Fibroblast of skin of scalp (primary cell): ENCODE measurements around the gene TNIP2.
"Not testable (repeated sequence)": the region's sequence is repeated elsewhere in the genome, so short reads cannot be mapped to it uniquely, and the experiment has no call there.

Source experiments
- DNase-seq: peaks from one replicate; pipeline ENCODE4 v3.0.0-alpha.2; 2013

TNIP2 gene

GRCh38 chr4:2767705-2768074, 11.6 kb upstream of the TNIP2 start:
- DNase-seq: no peak

- no peak for DNase-seq
Observed at GRCh38 chr4:2767046-2767704, 11.0 kb upstream of the TNIP2 start.

GRCh38 chr4:2765832-2766526, 9.8 kb upstream of the TNIP2 start:
- DNase-seq: no peak

DNA sequence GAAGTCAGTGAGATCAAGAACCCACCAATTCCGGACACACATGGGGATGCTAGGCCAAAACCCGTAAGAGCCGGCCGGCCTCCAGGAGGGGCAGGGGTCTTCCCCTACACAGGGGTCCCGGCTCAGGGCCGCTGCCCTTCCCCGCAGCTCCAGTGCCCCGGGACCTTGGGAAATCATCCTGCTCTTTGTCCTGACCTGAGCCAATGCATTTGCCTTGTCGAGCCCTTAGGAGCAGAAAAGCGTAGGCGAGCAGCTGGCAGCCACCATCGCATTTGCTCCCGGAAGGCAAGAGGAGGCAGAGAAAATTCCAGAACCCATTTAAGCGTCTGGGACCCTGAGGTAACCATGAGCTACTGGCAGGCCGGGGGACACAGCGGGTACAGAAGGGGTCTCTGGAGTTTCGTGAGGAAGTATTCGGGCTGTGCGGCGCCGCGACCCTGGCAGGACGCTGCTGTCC, 7.4 kb upstream of the TNIP2 start:
- DNase-seq: no peak

GRCh38 chr4:2762486-2763370, 6.6 kb upstream of the TNIP2 start:
- DNase-seq: not testable (repeated sequence)

DNA sequence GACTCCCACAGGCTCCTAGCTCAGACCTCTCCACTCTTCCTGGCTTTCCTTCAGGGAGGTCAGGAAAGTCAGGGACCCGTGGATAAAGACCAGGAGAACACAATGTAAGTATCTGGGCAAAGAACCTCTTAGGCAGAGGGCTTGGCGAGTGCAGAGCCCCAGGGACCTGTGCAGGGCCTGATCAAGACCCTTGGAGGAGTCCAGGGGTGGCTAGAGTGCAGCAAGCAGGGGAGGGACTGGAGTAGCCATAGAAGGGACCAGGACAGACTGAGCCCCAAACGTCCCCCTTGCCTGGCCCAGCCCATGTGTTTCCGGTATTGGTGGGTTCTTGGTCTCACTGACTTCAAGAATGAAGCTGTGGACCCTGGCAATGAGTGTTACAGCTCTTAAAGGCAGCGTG, 5.9 kb upstream of the TNIP2 start:
- no peak for DNase-seq

DNA sequence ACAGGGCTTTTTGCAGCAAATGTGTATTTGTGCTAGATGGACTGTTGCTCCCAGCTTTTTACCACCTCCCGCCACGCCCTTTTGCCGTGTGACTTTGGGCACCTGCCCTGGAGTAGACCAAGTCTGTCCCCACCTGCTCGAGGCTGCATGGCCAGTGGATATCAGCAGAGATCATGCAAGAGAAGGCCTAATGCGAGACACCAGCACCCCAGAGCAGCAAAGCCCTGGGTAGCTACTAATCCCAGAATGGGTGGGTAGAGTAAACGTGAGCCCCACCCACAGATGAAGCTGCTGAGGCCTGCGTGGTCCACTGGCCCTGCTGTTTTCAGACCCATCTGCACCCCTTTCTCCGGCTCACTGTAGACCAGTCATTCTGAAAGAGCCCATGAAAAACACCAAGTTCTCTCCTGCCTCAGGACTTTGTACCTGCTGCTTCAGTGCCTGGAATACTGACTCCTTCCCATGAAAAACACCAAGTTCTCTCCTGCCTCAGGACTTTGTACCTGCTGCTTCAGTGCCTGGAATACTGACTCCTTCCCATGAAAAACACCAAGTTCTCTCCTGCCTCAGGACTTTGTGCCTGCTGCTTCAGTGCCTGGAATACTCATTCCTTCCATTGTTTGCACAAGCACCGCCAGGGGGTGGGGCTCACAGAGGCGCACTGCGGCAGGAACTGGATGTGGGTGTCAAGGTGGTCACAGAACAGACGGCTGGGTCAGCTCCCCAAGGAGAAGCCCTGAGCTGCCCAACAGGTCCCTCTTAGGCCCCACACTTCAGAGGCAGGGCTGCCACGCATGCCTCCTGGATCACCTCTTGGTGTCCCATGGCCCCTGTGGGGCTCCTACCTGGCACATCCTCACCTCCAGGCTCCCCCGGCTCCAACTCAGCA, 5.1 kb upstream of the TNIP2 start:
- no peak for DNase-seq

DNA sequence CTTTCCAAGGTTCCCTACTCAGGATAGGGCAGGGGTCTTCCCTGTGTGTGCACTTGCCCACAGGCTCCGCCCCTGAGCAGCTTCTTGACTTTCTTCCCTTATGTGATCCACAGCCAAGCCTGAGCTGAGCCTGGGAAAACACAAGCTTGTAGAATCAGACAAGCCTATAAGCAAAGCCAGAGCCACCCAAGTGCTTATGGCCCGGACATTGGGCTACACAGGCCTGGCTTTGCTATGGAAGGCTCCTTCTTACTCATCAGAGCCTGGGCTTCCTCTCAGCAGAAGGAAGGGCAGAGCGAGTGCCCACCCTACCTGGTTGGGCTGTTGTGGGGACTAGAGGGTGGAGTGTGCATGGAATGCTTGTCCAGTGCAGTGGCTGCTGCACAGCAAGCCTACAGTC, 1.3 kb upstream of the TNIP2 start:
- DNase-seq: no peak

- no peak for DNase-seq
Observed at GRCh38 chr4:2756691-2757350, 685 bp upstream of the TNIP2 start.

DNA sequence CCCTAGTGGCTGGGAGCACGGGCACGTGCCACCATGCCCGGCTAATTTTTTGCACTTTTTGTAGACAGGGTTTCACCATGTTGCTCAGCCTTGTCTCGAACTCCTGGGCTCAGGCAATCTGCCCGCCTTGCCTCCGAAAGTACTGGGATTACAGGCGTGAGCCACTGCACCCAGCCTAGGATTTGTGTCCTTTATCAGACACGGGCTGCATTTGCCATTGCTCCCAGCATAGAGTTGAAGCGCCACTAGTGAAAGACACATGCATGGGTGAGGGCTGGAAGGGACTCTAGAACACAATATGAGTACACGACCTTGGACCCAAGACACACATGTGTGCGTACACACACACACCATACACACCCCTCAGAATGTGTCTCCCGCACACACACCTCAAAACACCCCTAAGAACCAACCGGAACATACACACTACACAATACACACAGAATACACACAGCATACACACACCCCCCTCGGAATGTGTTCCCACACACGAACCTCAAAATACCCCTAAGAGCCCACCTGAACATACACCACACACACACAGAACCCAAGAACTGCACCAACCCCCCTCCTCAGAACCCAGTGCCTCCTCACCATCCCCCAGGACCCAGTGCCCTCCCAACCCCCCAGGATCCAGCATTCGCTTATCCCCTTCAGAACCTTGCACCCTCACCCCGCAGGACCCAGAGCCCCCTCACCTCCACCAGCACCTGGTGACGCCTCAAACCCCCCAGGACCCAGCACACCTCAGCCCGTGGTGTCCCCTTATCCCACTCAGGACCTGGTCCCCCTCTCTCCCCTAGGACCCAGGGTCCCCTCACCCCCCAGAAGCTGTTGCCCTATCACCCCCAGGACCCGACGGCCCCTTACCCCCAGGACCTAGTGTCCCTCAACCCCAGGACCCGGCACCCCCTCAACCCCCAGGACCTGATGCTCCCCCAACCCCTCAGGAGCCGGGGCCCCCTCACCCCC, 1.0 kb downstream of the TNIP2 start:
- DNase-seq: no peak

DNA sequence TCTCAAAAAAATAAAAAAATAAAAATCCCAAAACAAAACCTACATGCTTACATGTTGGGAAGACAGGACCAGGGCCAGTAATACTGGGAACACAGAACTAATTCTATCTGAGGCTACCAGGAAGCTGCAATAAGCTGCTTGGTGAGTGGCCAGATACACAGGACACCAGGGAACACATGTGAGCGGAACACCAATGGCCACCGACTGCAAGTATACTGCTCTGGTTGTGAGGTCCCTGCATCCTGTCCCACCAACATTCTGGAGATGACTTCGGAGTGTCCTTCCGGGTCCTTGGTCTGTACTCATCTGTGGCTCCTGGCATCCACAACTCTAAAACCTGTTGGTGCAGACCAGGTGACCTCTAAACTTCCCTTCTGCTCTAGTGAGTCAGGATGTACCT, 2.7 kb downstream of the TNIP2 start:
- DNase-seq: no peak

GRCh38 chr4:2750719-2751605, 5.2 kb downstream of the TNIP2 start:
- no peak for DNase-seq

DNA sequence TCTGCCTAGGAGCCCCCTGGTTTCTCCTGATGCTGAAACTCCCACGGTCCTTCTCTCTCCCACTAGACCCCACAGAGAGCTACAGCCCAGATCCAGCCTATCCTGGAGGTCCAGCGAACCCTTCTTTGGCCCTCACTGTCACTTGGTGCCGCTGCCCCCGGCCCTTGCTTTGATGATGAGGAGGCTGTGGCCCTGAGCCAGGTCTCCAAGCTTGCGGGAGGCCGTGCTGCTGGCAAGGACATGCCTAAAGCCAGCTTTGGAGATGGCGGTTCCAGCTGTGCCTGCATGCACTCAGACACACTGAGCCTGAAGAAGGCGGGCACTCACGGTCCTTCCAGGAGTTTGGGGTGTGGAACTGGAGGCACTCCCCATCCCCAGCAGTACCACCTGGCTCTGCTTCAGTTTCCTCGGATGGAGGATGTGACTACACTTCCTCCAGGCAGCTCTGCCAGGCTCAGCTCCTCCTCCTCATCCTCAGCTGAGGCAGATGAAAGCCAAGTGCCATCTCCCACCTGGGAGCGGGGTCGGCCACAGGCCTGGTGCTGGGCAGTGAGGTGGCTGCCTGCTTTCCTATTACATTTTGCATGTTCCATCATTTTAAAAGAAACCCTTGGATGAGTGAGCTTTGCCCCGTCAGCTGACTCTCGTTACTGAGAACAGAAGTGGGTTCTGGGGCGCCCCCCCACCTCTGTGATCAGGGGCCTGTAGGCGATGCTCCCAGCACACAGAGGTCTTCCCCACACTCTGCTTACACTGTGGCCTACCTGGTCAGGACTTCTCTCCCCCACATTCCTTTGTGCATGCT, 9.0 kb downstream of the TNIP2 start:
- no peak for DNase-seq

DNA sequence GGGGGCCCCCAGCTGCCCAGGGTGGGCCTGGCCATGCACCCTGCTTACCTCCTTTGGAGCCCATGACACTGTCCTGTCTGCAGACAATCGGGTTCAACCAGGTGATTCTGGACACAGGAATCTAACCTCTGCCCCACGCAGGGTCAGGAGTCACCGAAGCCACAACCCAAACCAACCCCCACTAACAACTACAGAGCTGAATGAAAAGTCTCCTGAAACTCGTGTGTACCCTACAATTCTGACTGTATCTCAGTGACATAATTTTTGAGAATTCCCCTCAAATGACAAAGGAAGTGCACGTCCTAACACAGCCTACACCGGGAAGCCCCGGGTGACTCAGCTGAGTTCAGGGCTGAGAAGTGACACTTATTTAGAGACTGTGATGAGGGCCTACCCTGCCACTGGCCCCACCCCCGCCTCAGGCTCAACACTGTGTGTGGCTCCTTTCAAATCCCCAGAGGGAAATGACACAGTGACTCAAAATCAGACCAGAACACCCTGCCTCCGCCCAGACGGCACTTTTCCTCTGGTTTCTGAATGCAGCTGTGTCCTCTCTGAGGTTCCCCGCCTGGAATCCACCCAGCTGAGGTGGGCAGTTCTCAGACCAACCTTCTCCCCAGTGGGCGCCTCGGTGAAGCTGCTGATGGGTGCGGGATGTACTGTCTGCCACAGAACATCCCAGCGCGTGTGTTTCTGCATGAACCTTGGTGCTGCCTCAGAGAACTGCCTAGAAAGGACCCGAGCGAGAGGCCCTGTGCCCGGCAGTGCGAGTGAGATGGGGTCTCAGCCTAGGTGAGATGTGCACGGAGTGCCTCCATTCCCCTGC, 9.9 kb downstream of the TNIP2 start:
- DNase-seq: peak; percentile 72

DNA sequence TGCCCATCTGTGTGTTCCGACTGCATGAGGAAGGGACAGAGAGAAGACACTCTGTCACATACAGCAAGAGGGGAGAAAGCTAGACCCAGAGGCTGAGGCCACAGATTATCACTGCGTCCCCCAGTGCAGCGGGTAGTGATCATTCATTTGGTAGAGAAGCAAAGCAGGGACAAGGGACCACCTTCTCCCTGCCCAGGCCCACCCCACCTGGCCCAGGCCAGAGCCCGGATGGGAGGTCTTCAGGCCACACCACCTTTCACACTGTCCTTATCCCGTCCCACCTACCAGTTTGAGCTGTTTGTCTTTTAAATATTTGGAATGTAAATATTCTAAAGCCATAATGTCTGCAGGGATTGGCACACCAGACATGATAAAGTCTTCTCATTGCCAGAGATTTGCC, 10.6 kb downstream of the TNIP2 start:
- DNase-seq: no peak

- DNase-seq: no peak
Observed at GRCh38 chr4:2744576-2745270, 11.4 kb downstream of the TNIP2 start.
